Femur (tissue), 1 donor: ENCODE data around the gene DYNLL1.
"Not testable (repeated sequence)": the region's sequence is repeated elsewhere in the genome, so short reads cannot be mapped to it uniquely, and the experiment has no call there.

Experiments used
- DNase-seq: peaks from one replicate; pipeline ENCODE4 v3.0.0-alpha.2; 2017

The DYNLL1 gene

DNA sequence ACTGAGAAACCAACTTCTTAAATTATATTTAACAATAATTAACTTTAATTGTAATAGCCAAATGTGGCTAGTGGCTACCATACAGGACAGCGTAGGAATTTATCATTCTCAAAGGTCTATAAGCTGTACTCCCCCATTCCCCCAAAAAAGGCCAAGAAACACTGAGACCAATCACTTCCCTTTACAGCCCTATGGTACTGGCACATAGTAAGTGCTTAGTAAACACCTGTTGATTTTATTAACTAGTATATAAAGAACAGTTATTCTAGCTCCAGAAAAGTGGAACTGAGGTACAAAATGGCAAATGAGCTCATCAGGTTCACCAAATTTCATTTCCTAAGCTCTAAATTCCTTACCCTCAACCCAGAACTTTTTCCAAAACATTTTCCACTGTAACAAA, 20.3 kb upstream of the DYNLL1 start:
- no peak for DNase-seq

DNA sequence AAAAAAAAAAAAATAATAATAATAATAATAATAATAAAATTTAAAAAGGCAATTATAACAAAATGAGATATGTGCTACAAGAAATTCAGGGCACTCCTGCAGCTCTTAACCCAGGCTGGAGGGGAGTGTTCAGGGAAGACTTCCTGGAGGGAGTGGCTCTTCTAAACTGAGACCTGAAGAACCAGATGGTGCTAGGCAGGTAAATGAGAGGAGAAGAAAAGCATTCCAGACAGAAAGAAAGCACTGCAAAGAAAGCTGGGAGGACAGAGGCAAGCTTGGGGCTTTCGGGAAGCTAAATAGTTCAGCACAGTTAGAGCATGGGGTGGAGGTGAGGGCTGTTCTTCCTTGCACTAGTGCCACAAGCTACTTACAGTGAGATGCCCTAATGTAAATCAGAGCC, 16.5 kb upstream of the DYNLL1 start:
- DNase-seq = no peak

DNA sequence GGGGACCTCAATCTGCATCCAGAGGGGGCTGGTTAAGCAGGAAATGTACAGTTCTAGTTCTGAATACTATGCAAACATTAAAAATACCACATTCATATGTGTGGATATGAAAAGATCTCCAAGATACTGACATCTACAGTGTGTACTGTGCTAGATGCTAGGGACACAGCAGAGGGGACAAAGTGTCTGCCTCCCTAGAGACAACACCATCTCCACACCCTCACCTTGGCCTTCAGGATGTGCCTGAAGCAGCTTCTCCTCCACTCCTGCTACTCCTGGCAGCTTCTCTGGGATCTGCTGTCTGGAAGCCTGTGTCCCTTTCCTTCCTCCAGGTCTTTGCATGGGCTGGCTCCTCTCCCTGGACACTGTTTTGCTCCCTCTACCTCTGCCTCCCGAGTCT, 15.7 kb upstream of the DYNLL1 start:
- no peak for DNase-seq

DNA sequence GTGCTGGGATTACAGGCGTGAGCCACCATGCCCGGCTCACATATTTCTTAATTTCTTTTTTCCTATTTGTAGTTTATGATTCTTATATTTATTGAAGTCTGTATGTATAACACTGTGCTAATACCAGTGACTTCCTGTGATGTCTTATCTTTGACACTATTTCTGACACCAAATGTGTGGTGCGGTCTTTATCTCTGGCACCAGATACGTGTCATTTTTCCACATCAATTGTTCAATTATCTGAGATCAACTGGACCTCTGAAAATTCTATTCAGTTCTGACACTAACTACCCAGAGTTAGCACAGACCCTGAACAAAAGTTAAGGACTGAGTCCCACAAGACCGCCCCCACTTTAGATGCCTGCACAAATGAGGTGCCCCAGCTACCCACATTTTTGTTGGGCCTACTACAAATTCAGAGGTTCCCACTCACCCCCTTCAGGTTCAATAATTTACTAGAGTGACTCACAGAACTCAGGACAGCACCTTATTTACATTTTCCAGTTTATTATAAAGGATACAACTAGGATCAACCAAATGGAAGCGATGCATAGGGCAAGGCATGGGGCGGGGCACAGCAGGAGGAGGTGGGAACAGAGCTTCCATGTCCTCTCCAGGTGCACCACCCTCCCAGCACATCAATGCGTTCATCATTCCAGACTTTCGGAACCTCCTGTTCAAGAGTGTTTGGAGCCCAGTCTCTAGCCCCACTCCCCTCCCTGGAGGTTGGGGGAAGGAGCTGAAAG, 14.7 kb upstream of the DYNLL1 start:
- DNase-seq = no peak

DNA sequence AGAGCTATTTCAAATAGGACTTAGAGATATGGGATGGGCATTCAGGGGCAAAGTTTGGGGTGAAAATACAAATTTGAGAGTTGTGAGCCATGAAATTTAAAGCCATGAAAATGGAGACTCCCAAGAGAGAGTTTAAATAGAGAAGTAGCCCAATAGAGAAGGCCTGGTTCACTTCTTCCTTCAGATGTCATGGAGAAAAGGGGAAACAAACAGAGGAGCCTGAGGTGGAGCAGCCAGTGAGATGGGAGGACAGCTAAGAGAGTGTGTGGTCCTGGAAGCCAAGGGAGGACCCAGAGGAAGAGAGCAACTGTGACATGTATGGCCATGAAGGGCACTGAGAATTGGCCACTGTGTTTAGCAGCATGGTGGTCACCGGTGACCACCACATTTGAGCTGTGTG, 12.3 kb upstream of the DYNLL1 start:
- no peak for DNase-seq

GRCh38 chr12:120485961-120486881, 9.7 kb upstream of the DYNLL1 start:
- no peak for DNase-seq

DNA sequence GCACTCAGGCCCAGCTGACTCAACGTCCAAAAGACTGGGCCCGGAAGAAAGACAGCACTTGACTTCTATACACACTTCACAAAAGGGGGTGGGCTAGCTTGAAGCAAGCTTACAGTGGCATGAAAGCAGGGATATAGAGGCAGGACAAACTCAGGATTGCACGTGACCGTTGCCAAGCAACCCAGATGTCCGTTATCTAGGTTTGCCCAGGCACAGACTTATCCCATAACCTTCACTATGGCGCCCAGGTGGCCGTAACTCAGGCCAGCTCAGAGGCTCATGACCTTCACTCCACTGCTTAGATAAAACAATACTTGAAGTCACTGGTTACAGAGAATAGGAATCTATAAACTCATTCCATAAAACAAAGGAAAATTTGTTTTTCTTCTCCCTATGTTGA, 8.4 kb upstream of the DYNLL1 start:
- DNase-seq = not testable (repeated sequence)

DNA sequence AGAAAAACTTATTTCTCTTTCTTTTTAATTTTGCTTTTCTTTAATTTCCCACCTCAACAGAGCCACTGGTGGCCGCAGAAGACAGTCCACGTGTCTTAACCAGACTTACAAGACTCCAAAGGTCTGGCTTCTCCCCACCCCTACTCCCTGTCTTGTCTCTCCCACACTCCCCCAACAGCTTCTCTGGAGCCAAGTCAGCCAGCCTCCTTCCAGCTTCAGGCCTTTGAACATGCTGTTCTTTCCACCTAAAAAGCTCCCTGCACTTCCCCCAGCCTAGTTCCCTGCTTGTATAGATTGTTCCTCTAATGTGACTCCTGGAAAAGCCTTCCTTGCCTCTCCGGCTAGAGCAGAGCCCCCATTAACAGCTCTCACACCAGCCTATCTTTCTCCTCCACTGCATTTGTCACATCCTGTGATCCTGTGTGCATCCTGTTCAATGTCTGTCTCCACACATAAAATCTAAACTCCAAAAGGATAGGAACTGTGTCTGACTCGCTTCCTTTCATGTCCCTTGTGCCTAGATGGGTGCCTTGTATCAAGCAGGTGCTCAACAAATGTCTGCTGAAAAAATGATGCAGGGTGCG, 7.8 kb upstream of the DYNLL1 start:
- no peak for DNase-seq

GRCh38 chr12:120489018-120489417, 6.9 kb upstream of the DYNLL1 start:
- no peak for DNase-seq

DNA sequence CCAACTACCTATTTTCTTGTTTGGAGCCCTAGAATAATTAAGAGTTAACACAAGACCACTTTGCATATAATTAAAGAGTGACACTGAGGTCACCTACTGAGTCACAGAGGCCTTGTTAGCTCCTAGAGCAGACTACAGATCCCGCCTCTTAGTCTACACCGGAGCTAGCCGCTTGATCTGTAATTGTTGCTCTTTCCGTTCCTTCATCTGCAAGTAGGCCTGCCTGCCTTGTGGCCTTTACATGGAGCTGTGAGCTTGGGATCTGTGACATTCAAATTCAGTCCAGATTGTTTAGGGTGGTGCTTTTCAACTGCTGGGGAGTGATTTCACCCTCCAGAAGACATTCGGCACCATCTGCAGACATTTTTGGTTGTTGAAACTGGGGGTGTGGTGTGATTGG, 5.6 kb upstream of the DYNLL1 start:
- DNase-seq = no peak

GRCh38 chr12:120490833-120491512, 4.9 kb upstream of the DYNLL1 start:
- DNase-seq = no peak

DNA sequence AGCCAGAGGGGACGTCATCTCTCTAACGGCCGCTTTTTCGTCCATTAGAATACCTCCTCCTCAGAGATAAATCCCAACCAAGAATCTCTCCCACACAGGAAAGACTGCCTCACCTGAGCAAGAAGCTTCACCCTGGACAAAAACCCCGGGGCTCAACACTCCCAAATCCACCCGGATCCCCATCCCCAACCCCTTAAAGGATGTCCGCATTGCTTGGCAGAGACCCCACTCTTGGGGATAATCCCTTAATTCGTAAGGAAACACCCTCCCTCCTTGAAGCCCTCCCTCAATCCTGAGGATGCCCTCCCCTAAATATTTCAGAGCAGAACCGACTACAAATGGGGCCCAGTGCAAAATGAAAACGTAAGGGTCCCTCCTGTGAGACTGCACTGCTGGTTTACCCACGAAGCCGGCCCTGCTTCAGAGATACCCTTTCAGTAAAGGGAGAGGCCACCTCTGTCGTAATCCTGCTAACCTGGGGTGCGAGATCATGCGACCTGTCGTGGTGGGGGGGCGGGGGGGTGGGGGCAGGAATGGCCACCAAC, 655 bp upstream of the DYNLL1 start:
- no peak for DNase-seq

- DNase-seq = peak; percentile 74
These were observed 764 bp downstream of the DYNLL1 start for GRCh38 chr12:120496413-120497340.

- DNase-seq = no peak
These were observed 1.7 kb downstream of the DYNLL1 start for GRCh38 chr12:120497524-120498150.

- no peak for DNase-seq
These were observed 3.1 kb downstream of the DYNLL1 start for GRCh38 chr12:120498870-120499515.

DNA sequence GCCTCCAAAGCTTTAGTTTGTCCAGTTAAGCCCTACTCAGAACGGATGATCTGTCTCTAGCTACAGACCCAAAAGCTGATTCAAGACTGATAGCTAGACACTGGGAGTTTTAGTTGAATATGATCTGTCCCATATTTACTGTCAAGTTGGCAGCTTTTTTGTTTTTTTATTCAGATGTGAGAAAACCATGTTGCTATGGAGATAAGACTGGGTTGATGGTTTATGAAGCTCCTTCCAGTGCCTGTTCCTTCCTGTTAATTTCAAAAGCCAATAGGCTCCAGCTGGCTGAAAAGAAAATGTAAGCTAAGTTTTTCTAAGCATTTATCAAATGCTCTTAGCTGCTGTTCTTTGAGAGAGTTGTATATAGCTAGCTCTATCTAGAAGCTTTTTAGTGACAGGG, 4.7 kb downstream of the DYNLL1 start:
- DNase-seq = no peak

GRCh38 chr12:120504587-120504986, 8.7 kb downstream of the DYNLL1 start:
- DNase-seq = no peak

DNA sequence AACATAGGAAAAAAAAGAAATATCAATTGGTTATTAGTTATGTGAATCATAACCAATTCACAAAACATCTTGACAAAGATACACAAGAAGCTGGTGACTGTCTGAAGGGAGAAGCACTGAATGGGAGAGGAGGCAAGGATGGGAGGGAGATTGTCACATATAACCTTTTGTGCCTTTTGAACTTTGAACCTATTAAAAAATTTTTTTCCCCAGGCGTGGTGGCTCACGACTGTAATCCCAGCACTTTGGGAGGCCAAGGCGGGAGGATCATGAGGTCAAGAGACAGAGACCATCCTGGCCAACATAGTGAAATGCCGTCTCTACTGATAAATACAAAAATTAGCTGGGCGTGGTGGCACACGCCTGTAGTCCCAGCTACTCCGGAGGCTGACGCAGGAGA, 12.6 kb downstream of the DYNLL1 start:
- DNase-seq = no peak

GRCh38 chr12:120514002-120514401, 18.1 kb downstream of the DYNLL1 start:
- no peak for DNase-seq

- no peak for DNase-seq
These were observed 19.6 kb downstream of the DYNLL1 start for GRCh38 chr12:120515496-120515895.

GRCh38 chr12:120519324-120519723, 23.4 kb downstream of the DYNLL1 start:
- not testable (repeated sequence) for DNase-seq
